Measurements from ENCODE around the gene GPC3.

Gene GPC3

GRCh38 chrX:133666256-133666655 is 319.1 kb downstream of the GPC3 start:
- no peak for DNase-seq
- H3K4me3 ChIP-seq, result no peak overlapping the region
- no peak for TF ChIP-seq CTCF (IDR thresholded peaks at IDR 0.05)
- H3K27me3 ChIP-seq, result no peaks in the 10 kb centered on the region
- H3K27ac ChIP-seq, result no peak overlapping the region
- peaks cover 0 to 3% (median 0%) of the 10 kb centered on the region in 4 donors for H3K4me1 ChIP-seq
- no peaks in the 10 kb centered on the region for H3K36me3 ChIP-seq
- H3K9me3 ChIP-seq, result no peaks in the 10 kb centered on the region
- intact Hi-C loops (cut with DNase I; ENCODE audit: low total_unique reads), result no loop called here

GRCh38 chrX:133661962-133662839 is 323.2 kb downstream of the GPC3 start:
- H3K27ac ChIP-seq, result no peak overlapping the region
- no peaks in the 10 kb centered on the region for H3K9me3 ChIP-seq
- no peak for DNase-seq
- no peaks in the 10 kb centered on the region for H3K36me3 ChIP-seq
- intact Hi-C loops (cut with DNase I; ENCODE audit: low total_unique reads), result no loop called here
- no peak overlapping the region for H3K4me3 ChIP-seq
- no peaks in the 10 kb centered on the region for H3K4me1 ChIP-seq
- no peaks in the 10 kb centered on the region for H3K27me3 ChIP-seq
- no peak for TF ChIP-seq CTCF (IDR thresholded peaks at IDR 0.05)

GRCh38 chrX:133660281-133660680 is 325.1 kb downstream of the GPC3 start:
- no peak for TF ChIP-seq CTCF (IDR thresholded peaks at IDR 0.05)
- intact Hi-C loops (cut with DNase I; ENCODE audit: low total_unique reads), result no loop called here
- H3K27ac ChIP-seq, result no peak overlapping the region
- no peak overlapping the region for H3K4me3 ChIP-seq
- no peaks in the 10 kb centered on the region for H3K9me3 ChIP-seq
- H3K4me1 ChIP-seq, result peaks cover 0 to 7% (median 0%) of the 10 kb centered on the region in 4 donors
- H3K27me3 ChIP-seq, result no peaks in the 10 kb centered on the region
- no peak for DNase-seq
- H3K36me3 ChIP-seq, result no peaks in the 10 kb centered on the region

GRCh38 chrX:133658293-133658911 is 327.0 kb downstream of the GPC3 start:
- DNase-seq, result no peak
- Histone ChIP-seq H3K27me3 (no peaks in the 10 kb centered on the region), H3K36me3 (no peaks in the 10 kb centered on the region), H3K4me3 (no peak overlapping the region), H3K9me3 (no peaks in the 10 kb centered on the region), H3K4me1 (peaks cover 0 to 11% (median 0%) of the 10 kb centered on the region in 4 donors), H3K27ac (no peak overlapping the region)
- no peak for TF ChIP-seq CTCF (IDR thresholded peaks at IDR 0.05)
- intact Hi-C loops (cut with DNase I; ENCODE audit: low total_unique reads), result no loop called here

- H3K4me1 ChIP-seq, result peaks cover 0 to 11% (median 0%) of the 10 kb centered on the region in 4 donors
- H3K9me3 ChIP-seq, result no peaks in the 10 kb centered on the region
- H3K27me3 ChIP-seq, result no peaks in the 10 kb centered on the region
- no peaks in the 10 kb centered on the region for H3K36me3 ChIP-seq
- intact Hi-C loops (cut with DNase I; ENCODE audit: low total_unique reads), result no loop called here
- DNase-seq, result no peak
- H3K27ac ChIP-seq, result no peak overlapping the region
- no peak overlapping the region for H3K4me3 ChIP-seq
- TF ChIP-seq CTCF (IDR thresholded peaks at IDR 0.05), result no peak
Measured at GRCh38 chrX:133655275-133656265, 329.8 kb downstream of the GPC3 start.
